ENCODE measurements around the gene POLK.

DNA sequence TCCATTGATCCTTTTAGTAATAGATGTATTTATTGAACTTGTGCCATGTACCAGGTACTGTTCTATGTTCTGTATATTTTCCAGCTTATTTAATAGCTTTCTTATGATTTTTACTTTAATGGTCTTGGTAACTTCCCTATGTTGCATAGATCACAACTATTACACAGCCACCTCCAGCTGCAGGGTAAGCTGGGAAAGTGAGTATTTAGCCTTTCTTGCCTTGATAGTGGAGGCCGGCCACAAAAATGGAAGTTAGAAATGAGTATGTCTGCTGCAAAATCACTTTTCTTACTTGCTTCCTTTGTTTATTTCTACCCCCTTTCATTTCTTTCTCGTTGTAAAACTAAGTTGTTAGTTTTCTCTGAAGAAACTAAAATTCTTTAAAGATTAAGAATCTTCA lies 56.5 kb downstream of the POLK start:
- no peak for TF ChIP-seq EP300 (IDR thresholded peaks at IDR 0.05; ENCODE audit: borderline replicate concordance)
- no peak for TF ChIP-seq CEBPB (IDR thresholded peaks at IDR 0.05)
- no peak for TF ChIP-seq TCF12 (IDR thresholded peaks at IDR 0.05; ENCODE audit: low read depth)
- no peak for TF ChIP-seq YY1 (IDR thresholded peaks at IDR 0.05; ENCODE audit: low read depth)
- TF ChIP-seq, protein P1, sequence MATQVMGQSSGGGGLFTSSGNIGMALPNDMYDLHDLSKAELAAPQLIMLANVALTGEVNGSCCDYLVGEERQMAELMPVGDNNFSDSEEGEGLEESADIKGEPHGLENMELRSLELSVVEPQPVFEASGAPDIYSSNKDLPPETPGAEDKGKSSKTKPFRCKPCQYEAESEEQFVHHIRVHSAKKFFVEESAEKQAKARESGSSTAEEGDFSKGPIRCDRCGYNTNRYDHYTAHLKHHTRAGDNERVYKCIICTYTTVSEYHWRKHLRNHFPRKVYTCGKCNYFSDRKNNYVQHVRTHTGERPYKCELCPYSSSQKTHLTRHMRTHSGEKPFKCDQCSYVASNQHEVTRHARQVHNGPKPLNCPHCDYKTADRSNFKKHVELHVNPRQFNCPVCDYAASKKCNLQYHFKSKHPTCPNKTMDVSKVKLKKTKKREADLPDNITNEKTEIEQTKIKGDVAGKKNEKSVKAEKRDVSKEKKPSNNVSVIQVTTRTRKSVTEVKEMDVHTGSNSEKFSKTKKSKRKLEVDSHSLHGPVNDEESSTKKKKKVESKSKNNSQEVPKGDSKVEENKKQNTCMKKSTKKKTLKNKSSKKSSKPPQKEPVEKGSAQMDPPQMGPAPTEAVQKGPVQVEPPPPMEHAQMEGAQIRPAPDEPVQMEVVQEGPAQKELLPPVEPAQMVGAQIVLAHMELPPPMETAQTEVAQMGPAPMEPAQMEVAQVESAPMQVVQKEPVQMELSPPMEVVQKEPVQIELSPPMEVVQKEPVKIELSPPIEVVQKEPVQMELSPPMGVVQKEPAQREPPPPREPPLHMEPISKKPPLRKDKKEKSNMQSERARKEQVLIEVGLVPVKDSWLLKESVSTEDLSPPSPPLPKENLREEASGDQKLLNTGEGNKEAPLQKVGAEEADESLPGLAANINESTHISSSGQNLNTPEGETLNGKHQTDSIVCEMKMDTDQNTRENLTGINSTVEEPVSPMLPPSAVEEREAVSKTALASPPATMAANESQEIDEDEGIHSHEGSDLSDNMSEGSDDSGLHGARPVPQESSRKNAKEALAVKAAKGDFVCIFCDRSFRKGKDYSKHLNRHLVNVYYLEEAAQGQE (IDR thresholded peaks at IDR 0.05; ENCODE audit: low read depth): no peak
